Activated gamma-delta T cell treated with Interleukin-2 at 50 U/mL for 16 hours (primary cell): ENCODE results near the gene GALNTL6.

Experiments used
- DNase-seq: peaks from one replicate; pipeline ENCODE4 v3.0.0-alpha.2; 2020

GALNTL6 gene

DNA sequence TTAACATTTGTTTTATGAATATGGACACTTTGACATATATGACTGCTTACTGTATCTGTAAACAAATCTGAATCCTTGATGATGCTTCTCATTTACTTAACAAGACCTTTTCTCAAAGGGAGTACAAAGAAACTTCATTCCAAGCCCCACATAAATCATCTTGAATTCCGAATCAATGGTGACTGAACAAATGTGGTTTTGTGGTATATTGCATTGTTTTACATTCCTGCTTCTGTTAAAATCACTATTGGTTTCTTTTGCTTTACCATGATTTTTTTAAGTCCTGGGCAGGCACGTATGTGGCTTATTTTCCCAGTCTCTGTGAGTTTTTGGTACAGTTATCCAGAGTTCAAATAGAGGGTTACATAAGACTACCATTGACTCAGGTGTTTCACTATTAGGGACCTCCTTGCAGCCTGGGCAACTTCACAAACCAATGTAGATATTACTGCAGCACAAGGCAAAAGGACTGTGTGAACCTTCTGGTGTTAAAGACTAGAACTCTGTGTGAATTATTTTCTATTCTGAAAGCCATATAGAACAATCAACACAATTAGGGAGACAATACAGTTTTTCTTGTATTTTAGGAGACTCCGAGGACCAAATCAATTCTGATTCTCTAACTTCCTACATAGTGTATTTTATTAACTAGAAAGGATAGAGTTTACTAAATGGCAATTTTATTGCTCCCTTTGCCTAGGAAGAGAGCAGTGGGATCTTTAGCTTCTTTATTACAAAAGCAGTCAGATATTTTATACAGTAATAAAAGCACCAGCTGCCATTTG, 196.4 kb downstream of the GALNTL6 start:
- no peak for DNase-seq

DNA sequence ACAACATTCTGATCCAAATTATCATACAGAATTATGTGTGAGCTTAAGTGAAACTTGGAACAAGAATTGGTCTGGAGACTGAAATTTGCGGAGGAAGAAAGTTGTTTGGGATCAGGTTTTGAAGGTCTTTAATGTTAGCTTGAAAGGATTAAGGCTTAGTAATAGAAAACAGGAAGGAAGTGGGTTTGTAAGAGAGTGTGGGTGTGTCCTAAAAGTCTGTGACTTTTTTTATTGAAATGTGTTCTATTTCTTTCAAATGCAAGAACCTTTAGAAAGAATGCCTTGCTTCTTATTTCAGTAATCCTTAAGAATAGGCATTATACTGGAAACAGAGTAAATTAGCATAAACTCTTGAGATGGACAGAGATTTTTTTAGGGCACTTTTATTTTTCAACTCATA, 198.0 kb downstream of the GALNTL6 start:
- no peak for DNase-seq

DNA sequence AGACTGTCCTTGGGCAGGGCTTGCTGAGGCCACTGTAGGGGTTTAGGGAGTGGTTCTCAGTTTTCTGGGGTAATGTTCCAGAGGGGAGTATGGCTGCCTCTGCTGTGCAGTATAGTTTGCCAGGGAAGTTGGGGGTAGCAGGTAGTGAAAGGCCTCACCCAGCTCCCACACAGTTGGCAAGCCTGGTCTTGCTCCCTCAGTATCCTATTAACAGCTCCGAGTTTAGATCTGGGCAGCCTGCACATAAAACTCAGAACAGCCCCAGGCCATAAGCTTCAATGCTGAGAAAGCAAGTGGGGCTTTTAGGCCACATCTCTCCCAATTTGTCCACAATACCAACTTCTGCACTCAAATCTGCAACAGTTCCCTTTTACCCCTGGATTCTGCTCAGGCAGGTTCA, 205.2 kb downstream of the GALNTL6 start:
- DNase-seq: no peak

DNA sequence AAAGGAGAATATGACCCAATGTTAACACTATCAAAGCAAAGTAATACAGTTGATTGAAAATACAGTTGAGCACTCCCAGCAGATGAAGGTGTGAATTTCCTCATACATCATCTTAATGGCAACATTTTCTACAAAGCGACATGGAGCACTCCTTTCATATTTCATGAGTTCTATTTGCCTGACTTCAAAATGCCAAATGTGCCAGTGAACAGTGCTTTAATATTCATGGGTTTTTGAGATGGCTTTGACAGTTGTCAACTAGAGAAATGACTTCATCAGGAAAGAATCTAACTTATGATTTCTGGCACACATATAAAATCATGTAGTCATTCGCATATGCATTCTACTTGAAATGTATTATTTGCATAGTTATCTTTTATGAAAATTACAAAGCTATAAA, 222.4 kb downstream of the GALNTL6 start:
- DNase-seq: no peak

DNA sequence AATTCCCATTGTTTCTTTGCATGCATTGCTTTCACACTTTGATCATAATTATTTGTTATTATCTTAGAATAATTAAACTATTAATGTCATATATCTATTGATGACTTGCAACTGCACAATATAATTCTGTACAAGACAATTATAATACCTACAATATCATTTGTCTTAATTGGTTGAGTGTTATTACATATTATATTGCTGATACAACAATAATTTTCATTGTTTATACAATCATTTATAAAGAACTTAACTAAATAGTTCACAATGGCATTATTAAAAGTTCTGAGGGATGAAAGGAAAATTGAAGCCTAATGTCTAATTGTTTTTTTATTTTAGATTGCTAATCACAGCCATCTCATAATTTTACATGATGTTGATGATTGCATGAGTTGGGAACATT, 227.6 kb downstream of the GALNTL6 start:
- no peak for DNase-seq

DNA sequence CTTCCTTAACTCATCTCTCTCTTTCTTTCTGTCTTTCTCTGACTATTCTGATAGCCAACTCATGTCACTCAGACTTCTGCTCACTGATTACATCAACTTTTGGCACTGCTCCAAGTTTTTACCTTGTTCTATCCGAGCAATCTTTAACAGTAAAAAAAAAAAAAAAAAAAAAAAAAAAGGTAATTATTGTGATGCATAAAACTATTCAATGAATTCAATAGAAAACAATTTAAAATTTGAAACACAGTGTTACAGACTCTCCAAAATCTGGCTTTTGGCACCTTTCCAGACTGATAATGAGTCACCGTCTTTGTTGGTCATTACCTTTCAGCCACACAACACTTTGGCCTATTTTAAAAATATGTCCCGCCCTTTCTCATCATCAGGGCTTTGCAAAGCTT, 229.5 kb downstream of the GALNTL6 start:
- no peak for DNase-seq

DNA sequence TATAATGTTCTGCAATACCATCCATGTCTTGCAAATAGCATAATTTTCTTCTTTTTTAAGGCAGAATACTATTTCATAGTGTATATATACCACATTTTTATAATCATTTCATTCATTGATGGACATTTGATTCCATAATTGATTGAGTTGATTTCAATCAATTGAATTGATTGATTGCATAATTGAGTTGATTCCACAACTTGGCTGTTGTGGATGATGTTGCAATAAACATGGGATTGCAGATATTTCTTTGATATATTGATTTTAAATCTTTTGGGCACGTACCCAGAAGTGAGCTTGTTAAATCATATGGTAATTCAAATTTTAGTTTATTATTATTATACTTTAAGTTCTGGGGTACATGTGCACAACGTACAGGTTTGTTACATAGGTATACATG, 232.8 kb downstream of the GALNTL6 start:
- DNase-seq: no peak

DNA sequence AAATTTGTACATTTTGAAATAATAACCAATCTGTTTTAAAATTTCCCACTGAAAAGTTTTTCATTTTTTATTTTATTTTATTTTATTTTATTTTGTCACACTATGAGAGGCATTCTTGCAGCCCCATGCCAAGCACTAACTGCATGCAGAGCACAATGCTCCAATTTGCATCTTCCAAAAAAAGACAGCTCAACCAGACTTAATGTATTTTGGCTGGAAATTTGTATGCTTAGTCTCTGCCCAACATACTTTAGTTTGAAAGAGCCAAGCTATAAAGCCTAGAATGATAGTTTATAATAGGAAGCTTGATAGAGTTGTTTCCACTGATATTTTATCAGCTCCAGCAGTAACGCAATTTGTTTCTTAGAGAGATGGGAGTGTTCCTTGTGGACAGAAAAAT, 235.5 kb downstream of the GALNTL6 start:
- no peak for DNase-seq

DNA sequence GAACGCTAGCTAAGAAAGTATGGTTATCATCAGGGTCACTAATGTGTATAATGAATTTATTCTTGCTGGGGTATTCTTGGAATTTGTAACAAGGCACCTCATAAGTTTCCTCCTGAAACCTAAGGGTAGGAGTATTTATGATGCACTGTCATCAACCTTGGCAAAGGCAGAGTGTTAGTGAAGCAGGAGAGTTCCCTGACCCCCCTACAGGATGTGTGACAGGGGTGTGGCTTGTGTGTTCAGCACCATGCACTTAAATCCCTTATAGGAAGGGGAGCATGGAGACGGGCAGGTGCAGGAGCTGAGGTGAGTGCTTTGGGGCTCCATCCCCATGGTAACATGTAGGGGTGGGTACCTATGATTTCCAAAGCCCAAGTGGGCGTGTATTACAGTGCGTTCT, 237.7 kb downstream of the GALNTL6 start:
- DNase-seq: no peak

DNA sequence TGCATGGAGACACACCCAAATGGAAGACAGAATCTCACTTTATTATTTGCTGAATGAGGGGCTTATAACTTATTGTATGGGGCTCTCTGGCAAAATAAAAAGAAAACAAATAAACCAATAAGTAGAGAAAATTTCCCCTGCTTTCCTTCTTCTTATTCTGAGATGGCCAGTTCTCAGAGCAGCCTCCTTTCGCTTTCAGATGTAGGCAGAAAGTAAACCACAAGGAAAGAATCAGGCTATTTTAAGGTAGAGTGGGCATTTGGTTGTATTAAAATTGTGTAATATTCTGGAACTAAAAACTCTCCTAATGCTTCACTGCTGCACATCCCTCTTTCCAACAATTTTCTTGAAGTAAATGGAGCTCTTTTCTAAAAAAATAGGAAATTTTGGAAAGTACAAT, 241.8 kb downstream of the GALNTL6 start:
- DNase-seq: no peak

DNA sequence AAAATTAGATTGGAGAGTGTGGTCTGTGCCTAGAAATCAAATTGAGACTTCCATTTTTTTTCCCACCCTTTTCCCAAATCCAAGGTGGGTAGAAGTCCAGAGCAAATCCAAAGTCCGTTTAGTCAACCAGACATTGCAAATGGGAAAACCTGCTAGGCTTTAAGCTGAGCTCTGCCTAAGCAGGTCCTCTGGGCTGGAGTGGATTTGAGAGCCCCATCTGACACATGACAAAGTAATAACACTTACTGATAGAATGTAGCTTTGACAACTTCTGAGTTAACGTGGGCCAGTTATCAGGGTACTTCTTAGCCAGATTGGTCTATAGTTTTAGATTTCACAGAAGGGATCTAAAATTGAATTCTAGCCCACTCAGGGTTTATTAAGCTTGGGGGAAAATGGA, 242.3 kb downstream of the GALNTL6 start:
- DNase-seq: no peak

DNA sequence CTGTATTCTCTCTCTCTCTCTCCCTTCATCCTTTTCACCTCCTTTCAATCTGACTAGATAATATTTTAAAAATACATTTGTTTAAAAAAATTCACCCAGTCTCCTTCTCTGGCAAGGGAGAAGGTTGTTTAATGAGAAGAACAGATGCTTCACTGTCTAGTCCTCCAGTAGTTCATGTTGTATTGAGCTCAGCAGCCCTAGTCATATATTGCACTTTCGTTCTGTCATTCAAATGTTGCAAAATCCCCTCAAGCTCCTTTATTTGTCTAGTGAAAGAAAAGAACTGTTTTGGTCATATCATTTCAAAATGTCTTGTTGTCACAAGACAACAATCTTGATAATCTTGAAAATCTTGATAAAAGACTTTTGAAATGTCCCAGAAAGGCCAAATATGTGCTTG, 248.0 kb downstream of the GALNTL6 start:
- no peak for DNase-seq

DNA sequence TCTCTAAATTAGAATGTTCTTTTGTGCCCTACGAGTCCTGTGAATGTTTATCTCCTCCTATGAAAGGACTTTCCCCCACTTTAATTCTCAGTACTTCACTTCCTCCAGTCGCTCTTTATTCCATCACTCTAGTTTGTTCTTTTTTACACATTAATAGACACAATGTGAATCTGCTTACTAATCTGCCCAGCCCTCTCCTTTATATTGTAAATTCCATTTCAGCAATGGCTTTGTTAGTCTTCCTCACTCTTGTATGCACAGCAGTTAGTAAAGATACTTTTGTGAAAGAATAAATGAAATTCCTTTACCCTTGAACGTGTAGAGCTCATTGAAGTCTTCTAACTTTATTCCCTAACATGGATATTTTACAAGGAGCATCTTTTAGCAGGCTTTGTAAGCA, 255.3 kb downstream of the GALNTL6 start:
- DNase-seq: no peak

DNA sequence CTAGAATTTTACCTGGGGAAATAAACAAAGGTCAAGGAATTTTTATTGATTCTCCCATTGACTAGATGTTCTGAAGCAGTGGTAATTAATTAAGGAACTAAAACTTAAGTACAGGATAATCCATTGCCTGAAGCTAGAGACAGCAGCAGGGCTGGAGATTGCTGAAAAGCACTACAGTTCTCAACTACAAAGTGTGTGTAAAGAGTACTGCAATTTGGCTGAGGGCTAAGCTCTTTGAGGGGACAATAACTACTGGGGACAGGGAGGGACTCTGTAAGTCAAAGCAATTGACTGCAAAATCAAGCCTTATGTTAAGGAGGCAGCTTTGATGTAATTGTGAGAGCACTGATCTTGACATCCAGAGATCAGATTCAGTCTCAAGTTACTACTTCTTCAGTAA, 260.4 kb downstream of the GALNTL6 start:
- DNase-seq: no peak

DNA sequence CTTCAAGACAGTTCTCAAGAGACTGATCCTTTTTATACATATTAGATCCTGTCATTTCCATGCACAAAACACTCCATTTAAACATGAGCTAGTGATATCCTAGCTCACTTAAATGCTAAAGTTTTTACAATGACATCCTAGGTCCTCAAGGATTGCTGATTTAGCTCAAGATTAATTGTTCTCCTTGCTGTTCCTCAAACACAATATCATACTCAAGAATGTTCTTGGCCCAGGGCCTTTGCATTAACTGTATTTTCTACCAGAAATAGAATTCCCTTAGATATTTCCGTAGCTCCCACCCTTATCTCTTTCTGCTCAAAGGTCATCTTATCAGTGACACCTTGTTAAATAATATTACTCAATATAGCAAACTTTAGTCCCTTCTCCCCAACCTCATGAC, 270.1 kb downstream of the GALNTL6 start:
- DNase-seq: no peak

DNA sequence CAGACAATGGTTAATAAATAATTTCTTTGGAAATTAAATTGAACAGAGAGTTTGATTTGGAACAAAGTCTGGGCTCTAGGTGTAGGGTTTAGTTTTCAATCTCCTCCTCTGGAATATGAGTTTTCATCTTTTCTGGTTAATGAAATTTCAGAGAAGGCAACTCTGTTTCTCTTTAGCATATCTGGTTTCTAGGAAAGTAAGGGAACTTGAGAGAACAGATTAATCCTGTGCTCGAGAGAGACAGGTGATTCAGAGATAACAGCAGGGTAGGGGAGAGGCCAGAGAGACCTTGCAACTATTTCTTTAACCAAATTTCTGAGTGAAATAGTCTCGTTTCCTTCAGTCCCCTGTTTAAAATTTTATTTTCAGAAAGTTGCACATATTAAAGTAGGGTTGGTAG, 275.4 kb downstream of the GALNTL6 start:
- no peak for DNase-seq

DNA sequence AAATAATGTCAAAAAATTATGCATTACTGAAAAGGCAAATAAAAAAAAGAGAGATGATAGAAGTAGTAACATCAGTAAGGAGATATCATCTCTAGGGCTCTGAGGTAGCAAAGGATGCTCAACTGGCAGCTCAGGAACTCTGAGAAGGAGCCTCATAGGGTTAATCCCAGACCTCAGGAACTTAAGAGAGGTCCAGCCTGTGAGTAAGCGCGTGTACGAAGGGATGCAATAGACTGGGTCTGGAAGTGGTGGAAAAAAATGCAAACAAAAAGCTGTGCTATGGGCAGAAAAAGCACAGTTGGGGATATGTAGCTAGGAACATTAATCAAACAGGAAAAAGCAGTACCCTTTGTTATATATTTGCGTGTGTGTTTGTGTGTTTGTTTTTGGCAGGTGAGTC, 282.0 kb downstream of the GALNTL6 start:
- no peak for DNase-seq

DNA sequence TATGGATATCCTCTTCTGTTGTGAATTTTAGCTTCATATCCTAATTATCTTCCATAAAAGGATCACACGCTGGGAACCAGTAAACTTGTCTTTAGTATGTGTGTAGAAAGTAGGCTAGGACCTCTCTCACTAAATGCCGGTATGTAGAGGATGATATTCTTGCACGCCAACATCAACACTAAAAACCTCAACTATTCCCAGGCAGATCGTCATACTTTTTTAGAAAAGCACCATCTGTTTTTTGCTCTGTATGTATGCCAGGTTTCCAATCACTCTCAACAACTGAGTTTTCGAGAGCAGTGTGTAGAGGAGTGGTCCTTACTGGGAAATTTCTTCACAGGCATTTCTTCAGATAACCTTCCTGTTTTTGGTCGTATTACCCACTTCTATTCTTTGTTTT, 283.6 kb downstream of the GALNTL6 start:
- no peak for DNase-seq

DNA sequence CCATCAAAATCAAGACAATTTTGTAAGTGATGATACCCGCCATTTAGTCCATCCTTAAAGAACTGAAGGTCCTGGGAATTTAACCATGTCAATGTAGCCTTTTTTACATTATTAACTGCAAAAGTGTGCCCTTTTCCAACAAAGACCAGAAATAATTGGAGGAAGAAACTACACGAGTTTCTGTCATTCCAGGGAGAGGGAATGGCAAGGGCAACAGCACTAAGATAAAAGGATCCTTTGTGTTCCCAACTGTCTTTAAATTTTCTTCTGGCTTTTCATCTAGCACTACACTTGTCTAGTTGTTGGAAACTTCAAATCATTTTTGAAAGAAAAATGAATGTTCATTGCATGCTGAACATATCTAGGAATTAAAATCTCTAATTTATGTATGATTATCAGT, 286.2 kb downstream of the GALNTL6 start:
- no peak for DNase-seq

DNA sequence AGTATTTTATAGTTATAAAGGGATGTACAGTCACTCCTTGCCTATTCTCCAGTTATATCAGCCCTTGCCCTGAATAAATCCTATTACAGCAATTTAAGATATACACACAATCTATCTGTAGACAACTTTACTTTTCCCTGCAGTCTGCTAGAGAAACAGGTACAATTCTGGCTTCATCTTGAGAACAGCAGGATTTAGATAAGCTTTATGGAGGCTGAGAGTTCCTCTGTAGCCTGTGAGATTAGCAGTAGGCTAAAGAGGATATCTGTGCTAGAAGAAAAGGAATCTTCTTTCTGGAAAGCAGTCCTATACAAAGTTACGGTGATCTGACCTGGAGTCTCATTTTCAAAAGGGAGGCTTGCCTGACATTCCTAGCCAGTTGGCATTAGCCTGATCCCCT, 290.3 kb downstream of the GALNTL6 start:
- no peak for DNase-seq

DNA sequence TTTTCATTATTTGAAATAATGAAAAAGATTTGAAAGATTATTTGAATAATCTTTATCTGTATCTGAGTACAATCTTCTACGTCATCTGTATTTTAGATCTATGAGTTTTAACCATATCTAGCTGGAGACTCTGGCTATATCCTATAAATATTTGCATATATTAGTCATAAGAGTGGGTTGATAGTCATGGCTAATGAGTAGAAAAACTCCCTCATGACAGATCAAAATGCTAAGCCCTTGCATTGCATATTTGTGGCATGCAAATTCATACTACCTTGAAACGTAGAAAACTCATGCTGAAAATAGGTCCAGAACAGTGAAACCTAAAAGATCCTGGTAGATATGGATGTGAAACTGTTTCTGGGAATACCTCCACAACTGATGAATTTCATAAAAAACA, 291.3 kb downstream of the GALNTL6 start:
- DNase-seq: no peak

DNA sequence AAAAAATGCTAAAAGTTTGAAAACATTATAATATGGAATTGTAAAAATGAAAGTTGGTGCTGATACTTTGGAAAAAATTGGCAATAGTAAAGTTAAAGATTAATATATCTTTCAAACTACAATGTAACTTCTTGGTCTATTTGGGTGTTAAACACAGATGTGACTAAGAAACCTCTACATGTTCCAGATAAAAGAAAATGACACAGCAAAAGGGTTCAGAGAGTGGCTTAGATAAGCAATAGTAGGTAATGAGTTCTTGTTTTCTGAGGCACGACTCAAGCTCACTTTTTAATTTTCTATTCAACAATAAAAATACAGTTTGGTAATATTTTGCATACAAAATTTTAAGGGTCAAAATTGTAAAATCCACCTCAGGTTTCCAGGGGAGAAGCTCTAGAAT, 292.7 kb downstream of the GALNTL6 start:
- no peak for DNase-seq

DNA sequence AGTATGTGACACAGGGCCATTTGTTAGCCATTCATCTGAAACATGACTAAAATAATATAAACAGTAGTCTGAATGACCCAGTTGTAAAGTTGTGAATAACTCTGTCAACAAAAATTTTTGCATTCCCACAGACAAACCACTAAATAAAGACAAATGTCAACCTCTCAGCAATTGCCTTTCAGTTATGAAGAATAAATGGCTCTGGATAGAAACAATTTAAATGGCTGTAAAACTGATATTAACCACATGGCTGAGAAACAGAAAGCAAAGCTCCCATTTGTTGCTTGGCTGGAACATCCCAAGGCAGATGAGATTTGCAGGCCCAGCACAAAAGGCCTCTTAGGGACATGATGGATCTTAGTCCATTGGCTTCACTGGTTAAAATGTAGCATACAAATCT, 296.3 kb downstream of the GALNTL6 start:
- no peak for DNase-seq

DNA sequence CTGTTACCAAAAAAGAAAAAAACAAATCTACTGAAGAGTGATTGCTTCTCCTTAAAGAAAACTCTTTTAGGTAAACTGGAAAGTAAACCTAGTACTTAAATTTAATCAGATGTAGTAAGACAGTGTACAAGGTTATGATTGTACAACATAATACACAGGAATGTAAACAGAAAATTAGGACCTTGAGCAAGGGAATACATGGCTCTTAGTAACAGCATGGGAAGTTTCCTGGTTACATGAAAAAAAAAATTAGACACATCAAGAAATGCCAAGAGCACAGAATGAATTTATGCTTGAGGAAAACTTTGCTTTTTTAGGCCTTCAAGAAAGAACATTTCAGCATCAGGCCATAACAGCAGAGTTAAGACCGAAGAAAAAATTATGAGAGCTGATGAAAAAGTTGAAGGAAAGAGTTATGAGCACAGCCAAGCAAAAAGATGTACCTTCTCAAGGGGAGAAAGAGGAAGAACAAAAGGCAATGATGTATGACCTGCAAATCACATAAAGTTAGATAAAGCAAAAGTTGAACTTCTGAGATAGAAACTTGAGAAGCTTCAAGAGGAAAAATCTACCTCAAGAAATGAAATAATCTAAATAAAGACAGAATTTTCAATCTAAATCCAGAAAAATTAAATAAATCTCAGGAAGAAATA, 311.6 kb downstream of the GALNTL6 start:
- no peak for DNase-seq

DNA sequence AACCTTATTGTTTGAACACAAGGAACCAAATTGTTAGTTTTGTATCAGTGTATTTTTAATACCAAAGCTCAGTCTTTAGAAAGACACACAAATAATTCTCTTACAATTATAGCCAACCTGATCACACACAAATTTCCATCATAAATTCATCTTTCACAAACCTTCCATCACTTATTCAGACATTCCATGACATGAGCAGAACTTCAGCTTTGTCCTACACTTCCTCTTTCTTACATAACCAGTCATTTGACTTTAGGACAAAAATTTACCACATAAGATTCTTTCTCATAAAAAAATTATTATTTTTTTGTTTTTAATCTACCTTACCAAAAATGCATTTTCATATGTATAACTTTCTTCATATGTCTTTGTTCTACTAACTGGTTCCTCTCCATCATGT, 312.2 kb downstream of the GALNTL6 start:
- DNase-seq: no peak
